ENCODE measurements around the gene PAN3. TPM values are rescaled to one million over a fixed set of nuclear protein-coding genes. Genes with fewer than 3 reads are reported as not detected.

PAN3 gene
- total and polyA plus RNA-seq, 2 of the 8 experiments (the other 6 are each of a cell fraction or from before 2014, with no cell fraction given) = 12.7 to 39.3 TPM

DNA sequence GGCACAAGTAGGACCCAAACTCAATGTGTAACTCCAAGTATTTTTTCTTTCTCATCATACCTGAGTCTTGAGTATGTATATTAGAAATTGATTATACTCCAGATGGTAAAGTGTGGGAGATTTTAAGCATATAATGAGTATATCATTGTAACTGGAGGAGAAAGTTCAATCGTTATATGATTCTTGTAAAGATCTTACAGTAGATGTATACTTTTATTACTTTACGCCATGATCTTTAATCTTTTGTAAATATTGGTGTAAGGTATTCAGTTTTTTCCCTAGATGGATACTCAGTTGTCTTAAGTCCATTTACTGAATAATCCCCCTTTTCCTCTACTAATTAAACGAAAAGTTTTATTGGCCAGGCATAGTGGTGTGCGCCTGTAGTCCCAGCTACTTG lies 25.2 kb downstream of the PAN3 start:
- no peak overlapping the region for H3K56ac ChIP-seq (replicated peaks; ENCODE audit: insufficient read length, low read depth, low read length)
- H4K20me1 ChIP-seq (replicated peaks in 1 of 2; ENCODE audit: control insufficient read depth in 1 of 2, insufficient read depth in 2 of 2, low read length in 2 of 2) = peaks cover 0 to 4% of the 10 kb centered on the region in 2 experiments
- H3K23me2 ChIP-seq (ENCODE audit: low read depth, low read length) = no peaks in the 10 kb centered on the region
- no peak overlapping the region for H3K4me2 ChIP-seq (ENCODE audit: insufficient read depth in 1 of 2, low read depth in 2 of 2, low read length in 2 of 2)
- no peak overlapping the region for H4K91ac ChIP-seq (replicated peaks; ENCODE audit: insufficient read length, low read length)
- FAIRE-seq (no peak), DNase-seq (ENCODE audit: low read depth in 1 of 2, low spot score in 2 of 2) (no peak)
- TF ChIP-seq RBBP5 (IDR thresholded peaks at IDR 0.05; ENCODE audit: borderline replicate concordance, low read depth, low read length) = no peak
- no peak for TF ChIP-seq CBX5 (IDR thresholded peaks at IDR 0.05; ENCODE audit: low read depth, low read length)
- no peak overlapping the region for H2BK15ac ChIP-seq (ENCODE audit: low read length)
- H3K9me3 ChIP-seq (ENCODE audit: insufficient read depth in 2 of 2, low read depth in 1 of 2, low read length in 1 of 2) = no peaks in the 10 kb centered on the region; a peak in 1 of 4 replicates
- no peak overlapping the region for H2BK12ac ChIP-seq (ENCODE audit: low read depth, low read length)
- POLR2A ChIA-PET (ENCODE audit: partially characterized antibody) = interaction anchor here (1.2 to 1.3 kb wide), 2 partner anchors 8 to 14 kb away, joined by 3 read pairs; no protein-coding TSS in a partner anchor
- no peak overlapping the region for H2BK20ac ChIP-seq (ENCODE audit: low read length)
- no peaks in the 10 kb centered on the region for H3K36me3 ChIP-seq (ENCODE audit: control insufficient read depth in 2 of 4, insufficient read depth in 4 of 4, low read length in 3 of 4)
- H3K23ac ChIP-seq (ENCODE audit: insufficient read length) = no peak overlapping the region
- CTCF ChIA-PET (ENCODE audit: partially characterized antibody) = no interaction called here
- H3K79me1 ChIP-seq (ENCODE audit: low read depth, low read length) = peaks cover 3% of the 10 kb centered on the region
- H3K4me3 ChIP-seq (ENCODE audit: extremely low read depth in 1 of 4, insufficient read depth in 2 of 4, low read depth in 3 of 4, low read length in 4 of 4) = no peak overlapping the region
- no peak overlapping the region for H3K14ac ChIP-seq (ENCODE audit: insufficient read length)
- no peak overlapping the region for H2BK120ac ChIP-seq (replicated peaks; ENCODE audit: low read depth, low read length)
- 94% methylated on average over 4 of the region's 4 CpGs; no CpG with 5 or more reads in 1 of the 2 experiments for WGBS, 2 experiments (ENCODE audit: extremely low coverage in 1 of 2, insufficient coverage in 1 of 2, insufficient read length in 1 of 2, insufficient replicate concordance in 2 of 2, low coverage in 1 of 2, low lambda C conversion rate in 2 of 2, missing lambda C conversion rate in 1 of 2)
- no peak overlapping the region for H2BK5ac ChIP-seq (ENCODE audit: low read depth, low read length)
- H4K8ac ChIP-seq (ENCODE audit: extremely low read depth, insufficient read depth, low read length) = no peak overlapping the region
- peaks cover 11 to 96% of the 10 kb centered on the region in 2 experiments for H3K79me2 ChIP-seq (ENCODE audit: control insufficient read depth in 1 of 2, insufficient read depth in 2 of 2, low read length in 2 of 2)
- H2AK5ac ChIP-seq (ENCODE audit: low read depth, low read length) = no peak overlapping the region
- H3K4me1 ChIP-seq (replicated peaks in 1 of 4; ENCODE audit: control insufficient read depth in 3 of 4, insufficient read depth in 4 of 4, low read length in 3 of 4) = peaks cover 0 to 17% (median 8%) of the 10 kb centered on the region in 4 experiments; a peak in 5 of 7 replicates
- no peak overlapping the region for H3K4ac ChIP-seq (replicated peaks; ENCODE audit: insufficient read length, low read depth, low read length)
- H4K5ac ChIP-seq (ENCODE audit: insufficient read length, low read depth, low read length) = no peak overlapping the region
- no peak overlapping the region for H3K18ac ChIP-seq (ENCODE audit: extremely low read depth, low read length)
- no peaks in the 10 kb centered on the region for H3K27me3 ChIP-seq (replicated peaks in 1 of 4; ENCODE audit: control insufficient read depth in 3 of 4, extremely low read depth in 1 of 4, insufficient read depth in 3 of 4, low read length in 3 of 4)
- H3K27ac ChIP-seq (ENCODE audit: low read depth, low read length) = no peak overlapping the region
- no peak overlapping the region for H3K9ac ChIP-seq (replicated peaks in 1 of 4; ENCODE audit: extremely low read depth in 1 of 4, low read depth in 3 of 4, low read length in 3 of 4)
- H2AFZ ChIP-seq (ENCODE audit: low read length) = no peak overlapping the region
